Pancreas (tissue), 10 donors: ENCODE results near the gene EGFLAM. TPM values are rescaled to one million over a fixed set of nuclear protein-coding genes. Genes with fewer than 3 reads are reported as not detected.

ENCODE experiments used
- ATAC-seq, 4 donors: fragments of 200-7000 bp; cut with Tn5 transposase; one replicate each; pipeline versions ENCODE4 v1.8.0 to v1.9.1; 2020; ENCODE audit warnings: mild to moderate bottlenecking in 4 of 4, moderate library complexity in 4 of 4
- DNase-seq, 6 donors: peaks; one replicate each; pipeline ENCODE4 v3.0.0-alpha.2; 2020
- FAIRE-seq: peaks from 2 replicates; lab custom pipeline; 2012; peaks lifted over from hg19 to GRCh38; lab: Jason Lieb, UNC
- H3K27ac ChIP-seq, 4 donors: fragments of 200-600 bp; sonication (generic); 1 replicate in 3 of 4; 2 replicates in 1 of 4; pipeline versions ENCODE4 v1.5.0 to v1.8.0; 2020
- H3K27me3 ChIP-seq, 4 donors: fragments of 200-600 bp; one replicate each; pipeline ENCODE4 v1.8.0; 2021
- H3K36me3 ChIP-seq, 3 donors: fragments of 200-600 bp; sonication (generic) in 1 of 3; one replicate each; pipeline versions ENCODE4 v1.5.0 to v1.8.0; 2020 to 2021
- H3K4me1 ChIP-seq, 3 donors: fragments of 200-600 bp; one replicate each; pipeline ENCODE4 v1.8.0; 2021
- H3K4me3 ChIP-seq, 4 donors: fragments of 200-600 bp; sonication (generic) in 2 of 4; one replicate each; pipeline versions ENCODE4 v1.5.0 to v1.8.0; 2020 to 2021
- H3K9me3 ChIP-seq, 4 donors: fragments of 200-600 bp; one replicate each; pipeline ENCODE4 v1.8.0; 2021
- WGBS, 2 donors: extraction: QIAGEN DNeasy Blood & Tissue Kit; methylation state at CpG; one replicate each; pipeline ENCODE4 v1.1.7; 2013; 5-methylcytosine and 5-hydroxymethylcytosine counted together
- intact Hi-C, 3 donors: fragments of 100-400 bp; cut with DNase I; formaldehyde crosslinking; loops; one replicate each; pipeline versions ENCODE4 v1.11.1 to v1.14.2; 2022
- polyA plus RNA-seq, 2 donors: library from polyadenylated mRNA; stranded (reverse); fragments of 200-250 nt; gene quantifications; one replicate each; pipeline ENCODE4 v1.2.3, GENCODE V29; 2013
- total RNA-seq, 6 donors: library from RNA; stranded (reverse); fragmentation: NEBNext Ultra II Directional in 4 of 6; extraction: Animal tissue kit (Norgen Biotek cat#: 25700) in 4 of 6; gene quantifications; one replicate each; pipeline versions ENCODE4 v1.2.1 to v1.2.4, GENCODE V29; 2021 to 2023
- TF ChIP-seq, protein P1 (sequence below), 4 donors: fragments of 200-600 bp; sonication (generic) in 3 of 4; IDR thresholded peaks; one replicate each; pipeline versions ENCODE4 v1.5.0 to v1.8.0; 2021; ENCODE audit warnings: antibody characterized with exemption in 4 of 4
- donor health status: healthy with polysubstance abuse.
- donor health status: DM: no; HTN: no; CAD: no; lungs with moderate emphysema.
- donor health status: DM: no; HTN: no; CAD: no.
- donor health status: control.
- donor health status: control.
- donor health status: Bipolar disorder and iron deficiency.
- donor health status: DM: yes; HTN: yes; CAD: no.
- donor health status: DM: no; HTN: no; CAD: no.
- donor health status: DM: no; HTN: no; CAD: no.
- donor health status: DM: yes; HTN: yes; CAD: no.

Gene EGFLAM
- total and polyA plus RNA-seq, 8 donors: 0.73 to 2.4 (median 1.1) TPM

- no peak overlapping the region for H3K27ac ChIP-seq
- intact Hi-C loops: no loop called here
- H3K4me3 ChIP-seq: no peak overlapping the region
- no peaks in the 10 kb centered on the region for H3K9me3 ChIP-seq
- DNase-seq (no peak), ATAC-seq (no peak), FAIRE-seq (no peak)
- TF ChIP-seq, protein P1, sequence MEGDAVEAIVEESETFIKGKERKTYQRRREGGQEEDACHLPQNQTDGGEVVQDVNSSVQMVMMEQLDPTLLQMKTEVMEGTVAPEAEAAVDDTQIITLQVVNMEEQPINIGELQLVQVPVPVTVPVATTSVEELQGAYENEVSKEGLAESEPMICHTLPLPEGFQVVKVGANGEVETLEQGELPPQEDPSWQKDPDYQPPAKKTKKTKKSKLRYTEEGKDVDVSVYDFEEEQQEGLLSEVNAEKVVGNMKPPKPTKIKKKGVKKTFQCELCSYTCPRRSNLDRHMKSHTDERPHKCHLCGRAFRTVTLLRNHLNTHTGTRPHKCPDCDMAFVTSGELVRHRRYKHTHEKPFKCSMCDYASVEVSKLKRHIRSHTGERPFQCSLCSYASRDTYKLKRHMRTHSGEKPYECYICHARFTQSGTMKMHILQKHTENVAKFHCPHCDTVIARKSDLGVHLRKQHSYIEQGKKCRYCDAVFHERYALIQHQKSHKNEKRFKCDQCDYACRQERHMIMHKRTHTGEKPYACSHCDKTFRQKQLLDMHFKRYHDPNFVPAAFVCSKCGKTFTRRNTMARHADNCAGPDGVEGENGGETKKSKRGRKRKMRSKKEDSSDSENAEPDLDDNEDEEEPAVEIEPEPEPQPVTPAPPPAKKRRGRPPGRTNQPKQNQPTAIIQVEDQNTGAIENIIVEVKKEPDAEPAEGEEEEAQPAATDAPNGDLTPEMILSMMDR (IDR thresholded peaks at IDR 0.05): no peak
- no peaks in the 10 kb centered on the region for H3K36me3 ChIP-seq
- H3K27me3 ChIP-seq: no peaks in the 10 kb centered on the region
- 87% methylated on average over 4 of the region's 4 CpGs for WGBS, 2 donors
- H3K4me1 ChIP-seq: no peaks in the 10 kb centered on the region
Measured at GRCh38 chr5:38456657-38457399, 198.5 kb downstream of the EGFLAM start.

DNA sequence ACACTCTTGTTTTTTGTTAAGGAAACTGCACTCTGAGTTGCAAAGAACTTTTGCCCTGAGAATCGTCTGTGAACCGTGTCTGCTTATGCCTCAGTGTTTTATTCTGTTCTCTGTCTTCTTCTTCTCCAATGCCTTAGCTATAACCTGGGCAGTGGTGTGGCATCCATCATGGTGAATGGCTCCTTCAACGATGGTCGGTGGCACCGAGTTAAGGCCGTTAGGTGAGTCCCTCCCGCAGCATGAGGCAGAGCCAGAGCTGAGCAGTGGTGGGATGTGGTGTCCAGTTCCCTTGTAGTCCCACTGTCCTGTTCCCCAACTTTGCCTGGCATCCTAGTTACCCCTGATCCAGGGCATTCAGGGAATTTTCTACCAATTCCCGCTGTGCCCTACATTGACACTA lies 199.8 kb downstream of the EGFLAM start:
- Histone ChIP-seq H3K9me3 (no peaks in the 10 kb centered on the region), H3K4me1 (no peaks in the 10 kb centered on the region), H3K27ac (no peak overlapping the region), H3K27me3 (no peaks in the 10 kb centered on the region), H3K36me3 (no peaks in the 10 kb centered on the region), H3K4me3 (no peak overlapping the region)
- DNase-seq (no peak), ATAC-seq (no peak), FAIRE-seq (no peak)
- TF ChIP-seq, protein P1 (IDR thresholded peaks at IDR 0.05): no peak
- intact Hi-C loops: no loop called here
- 87 to 95% methylated on average over 8 of the region's 8 CpGs for WGBS, 2 donors

DNA sequence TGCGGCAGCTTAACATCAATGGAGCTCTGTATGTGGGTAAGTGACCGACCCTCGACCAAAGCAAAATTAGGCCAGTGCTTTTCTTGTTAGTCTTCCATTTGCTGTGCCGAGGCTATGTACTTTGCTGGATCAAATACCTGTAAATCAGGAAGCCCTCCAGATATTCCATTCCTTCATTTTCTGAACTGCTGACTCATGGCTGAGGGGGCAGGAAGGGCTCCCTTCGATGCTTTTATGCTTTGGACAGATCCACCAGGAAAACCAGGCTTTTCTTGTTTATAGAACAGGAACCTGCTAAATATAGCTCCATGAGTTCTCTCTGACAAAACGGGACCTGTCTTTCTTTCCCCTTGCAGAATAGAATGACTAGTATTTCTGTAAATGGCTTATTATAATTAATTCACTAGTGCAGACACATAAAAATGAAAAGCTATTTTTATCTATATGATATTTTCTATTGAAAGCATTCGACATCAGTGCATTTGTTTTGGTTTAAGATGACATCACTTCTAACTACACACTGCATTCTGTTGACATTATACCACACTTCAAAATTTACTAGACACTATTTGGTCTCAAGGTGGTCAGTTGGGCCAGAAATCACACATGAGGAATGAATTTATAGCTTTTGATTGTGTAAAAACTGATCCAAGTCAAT lies 204.7 kb downstream of the EGFLAM start:
- DNase-seq (no peak), FAIRE-seq (no peak), ATAC-seq (no peak)
- no peaks in the 10 kb centered on the region for H3K9me3 ChIP-seq
- 63 to 75% methylated on average over 7 of the region's 7 CpGs for WGBS, 2 donors
- H3K27me3 ChIP-seq: no peaks in the 10 kb centered on the region
- intact Hi-C loops: no loop called here
- H3K27ac ChIP-seq: no peak overlapping the region
- no peaks in the 10 kb centered on the region for H3K4me1 ChIP-seq
- H3K36me3 ChIP-seq: no peaks in the 10 kb centered on the region
- TF ChIP-seq, protein P1 (IDR thresholded peaks at IDR 0.05): no peak
- no peak overlapping the region for H3K4me3 ChIP-seq

DNA sequence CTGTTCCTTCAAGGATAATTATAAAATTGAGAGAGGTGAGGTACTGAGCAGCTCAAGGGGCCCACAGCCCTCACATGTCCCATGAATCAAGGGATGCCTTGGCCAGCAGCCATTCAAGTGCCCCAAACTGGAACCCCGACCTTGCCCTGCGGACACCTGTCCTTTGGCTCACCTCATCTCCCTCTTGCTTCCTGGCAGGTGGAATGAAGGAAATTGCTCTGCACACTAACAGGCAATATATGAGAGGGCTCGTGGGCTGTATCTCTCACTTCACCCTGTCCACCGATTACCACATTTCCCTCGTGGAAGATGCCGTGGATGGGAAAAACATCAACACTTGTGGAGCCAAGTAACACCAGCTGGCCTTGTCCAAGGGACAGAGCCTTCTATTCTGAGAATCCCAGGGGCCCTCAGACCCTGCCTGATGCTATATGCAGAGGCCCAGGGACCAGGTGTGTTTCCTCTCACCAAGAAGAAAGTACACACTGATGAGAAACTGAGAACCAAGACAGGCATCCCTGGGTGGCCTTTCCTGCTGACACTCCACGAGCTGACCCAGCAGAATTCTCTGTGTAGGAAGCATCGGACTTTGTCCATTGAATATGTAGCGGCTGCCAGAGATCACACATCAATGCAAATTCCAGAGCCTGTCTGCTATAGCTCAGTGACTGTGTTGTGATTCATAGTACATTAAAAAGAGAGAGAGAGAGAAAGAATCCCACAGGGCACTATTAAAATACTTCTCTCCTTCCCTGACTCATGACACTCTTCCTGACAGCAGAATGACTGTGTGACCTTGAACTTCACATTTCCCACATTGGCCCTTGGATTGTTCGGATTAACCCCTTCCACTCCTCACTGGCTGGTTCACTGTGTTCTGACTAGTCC lies 205.5 kb downstream of the EGFLAM start:
- FAIRE-seq (no peak), DNase-seq (no peak)

More for the DNA sequence above, 205.5 kb downstream of the EGFLAM start:
- no peaks in the 10 kb centered on the region for H3K4me1 ChIP-seq
- ATAC-seq: peak in 3 of 4 donors; percentile 28 to 67 (median 34)
- 39 to 45% methylated on average over 10 of the region's 10 CpGs for WGBS, 2 donors
- H3K9me3 ChIP-seq: no peaks in the 10 kb centered on the region
- H3K27ac ChIP-seq: no peak overlapping the region
- H3K4me3 ChIP-seq: no peak overlapping the region
- TF ChIP-seq, protein P1 (IDR thresholded peaks at IDR 0.05): no peak
- intact Hi-C loops: no loop called here
- no peaks in the 10 kb centered on the region for H3K36me3 ChIP-seq
- no peaks in the 10 kb centered on the region for H3K27me3 ChIP-seq
